ENCODE data around the gene IRS1. TPM values are rescaled to one million over a fixed set of nuclear protein-coding genes. Genes with fewer than 3 reads are reported as not detected.

IRS1 gene
- total RNA-seq, 1 donor from 2014 or later: 19.8 TPM

DNA sequence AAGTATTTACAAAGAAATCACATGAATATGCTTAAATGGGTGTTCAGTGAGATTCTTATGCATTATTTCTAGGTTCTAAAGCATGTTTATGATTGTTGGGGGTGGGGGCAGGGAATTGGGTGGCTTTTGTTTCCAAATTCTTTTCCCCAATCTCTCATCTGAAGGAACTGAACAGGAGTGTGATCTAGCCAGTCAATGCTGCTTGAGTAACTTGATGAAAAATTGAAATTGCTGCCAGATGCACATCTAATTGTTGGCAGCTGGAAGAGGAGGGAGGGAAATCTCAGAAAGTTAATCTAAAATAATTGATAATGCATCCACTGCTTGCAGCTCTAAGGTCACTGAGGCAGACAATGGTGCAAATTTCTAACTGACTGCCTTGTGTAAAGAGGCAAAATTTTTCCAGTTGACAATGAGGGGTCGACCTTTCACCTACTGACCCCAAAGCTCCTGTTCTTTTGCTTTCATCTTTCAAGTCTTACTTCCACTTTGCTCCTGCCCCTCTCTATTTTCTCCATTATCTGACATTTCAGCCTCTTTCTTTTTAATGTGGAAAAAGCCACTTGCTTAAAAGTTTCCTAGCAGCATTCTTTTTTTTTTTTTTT, 53.3 kb downstream of the IRS1 start:
- Mint-ChIP-seq H3K27ac (ENCODE audit: unreplicated experiment) (no peak overlapping the region), H3K9me3 (ENCODE audit: unreplicated experiment) (no peaks in the 10 kb centered on the region), H3K4me3 (ENCODE audit: unreplicated experiment) (no peak overlapping the region), H3K36me3 (ENCODE audit: unreplicated experiment) (peaks cover 20% of the 10 kb centered on the region), H3K4me1 (ENCODE audit: unreplicated experiment) (peaks cover 3% of the 10 kb centered on the region), H3K27me3 (ENCODE audit: unreplicated experiment) (no peaks in the 10 kb centered on the region)
- TF ChIP-seq, protein P1, sequence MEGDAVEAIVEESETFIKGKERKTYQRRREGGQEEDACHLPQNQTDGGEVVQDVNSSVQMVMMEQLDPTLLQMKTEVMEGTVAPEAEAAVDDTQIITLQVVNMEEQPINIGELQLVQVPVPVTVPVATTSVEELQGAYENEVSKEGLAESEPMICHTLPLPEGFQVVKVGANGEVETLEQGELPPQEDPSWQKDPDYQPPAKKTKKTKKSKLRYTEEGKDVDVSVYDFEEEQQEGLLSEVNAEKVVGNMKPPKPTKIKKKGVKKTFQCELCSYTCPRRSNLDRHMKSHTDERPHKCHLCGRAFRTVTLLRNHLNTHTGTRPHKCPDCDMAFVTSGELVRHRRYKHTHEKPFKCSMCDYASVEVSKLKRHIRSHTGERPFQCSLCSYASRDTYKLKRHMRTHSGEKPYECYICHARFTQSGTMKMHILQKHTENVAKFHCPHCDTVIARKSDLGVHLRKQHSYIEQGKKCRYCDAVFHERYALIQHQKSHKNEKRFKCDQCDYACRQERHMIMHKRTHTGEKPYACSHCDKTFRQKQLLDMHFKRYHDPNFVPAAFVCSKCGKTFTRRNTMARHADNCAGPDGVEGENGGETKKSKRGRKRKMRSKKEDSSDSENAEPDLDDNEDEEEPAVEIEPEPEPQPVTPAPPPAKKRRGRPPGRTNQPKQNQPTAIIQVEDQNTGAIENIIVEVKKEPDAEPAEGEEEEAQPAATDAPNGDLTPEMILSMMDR (IDR thresholded peaks at IDR 0.05): no peak
- DNase-seq (ENCODE audit: extremely low spot score, unreplicated experiment): no peak

DNA sequence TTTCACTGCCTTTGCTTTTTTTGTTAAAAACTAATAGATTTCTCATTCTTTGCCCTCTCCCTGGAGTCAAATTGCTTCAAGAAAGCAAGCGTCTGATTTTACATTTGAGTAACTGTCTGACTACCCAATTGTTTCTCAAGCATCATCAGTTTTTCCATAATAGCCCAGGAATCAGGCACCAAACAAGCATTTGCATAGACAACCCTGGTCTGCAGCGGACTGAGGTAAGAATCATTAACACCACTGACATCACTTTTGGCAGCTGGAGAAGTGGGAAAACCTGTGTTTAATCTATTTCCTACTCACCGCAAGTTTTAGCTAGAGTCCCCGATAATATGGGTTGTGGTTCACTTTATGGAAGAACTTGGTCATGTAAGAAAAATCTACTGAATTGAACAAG, 55.7 kb downstream of the IRS1 start:
- Mint-ChIP-seq H3K27ac (ENCODE audit: unreplicated experiment) (no peak overlapping the region), H3K4me1 (ENCODE audit: unreplicated experiment) (peaks cover 13% of the 10 kb centered on the region), H3K36me3 (ENCODE audit: unreplicated experiment) (peaks cover 12% of the 10 kb centered on the region), H3K9me3 (ENCODE audit: unreplicated experiment) (no peaks in the 10 kb centered on the region), H3K4me3 (ENCODE audit: unreplicated experiment) (no peak overlapping the region), H3K27me3 (ENCODE audit: unreplicated experiment) (no peaks in the 10 kb centered on the region)
- TF ChIP-seq, protein P1 (IDR thresholded peaks at IDR 0.05): no peak
- no peak for DNase-seq (ENCODE audit: extremely low spot score, unreplicated experiment)

DNA sequence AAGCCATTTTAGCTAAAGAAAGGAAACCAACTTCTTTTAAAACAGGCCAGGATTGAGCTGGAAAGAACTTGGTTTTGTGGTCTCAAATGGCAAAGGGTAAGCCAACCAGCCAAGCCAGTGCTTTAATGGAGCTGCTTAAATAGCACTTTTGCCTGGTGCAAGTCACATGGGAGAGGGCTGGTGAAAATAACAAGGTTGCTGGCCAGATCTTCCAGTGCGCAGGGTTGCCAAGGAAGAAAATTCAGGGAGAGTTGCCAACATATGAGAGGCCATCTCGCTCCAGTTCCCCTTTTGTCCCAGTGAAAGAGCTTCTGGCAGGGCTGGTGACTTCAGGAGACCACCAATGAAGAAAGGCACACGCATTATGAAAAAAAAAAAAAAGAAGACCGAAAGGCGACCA, 57.3 kb downstream of the IRS1 start:
- Mint-ChIP-seq H3K4me3 (ENCODE audit: unreplicated experiment) (no peak overlapping the region), H3K9me3 (ENCODE audit: unreplicated experiment) (no peaks in the 10 kb centered on the region)
- DNase-seq (ENCODE audit: extremely low spot score, unreplicated experiment): no peak

DNA sequence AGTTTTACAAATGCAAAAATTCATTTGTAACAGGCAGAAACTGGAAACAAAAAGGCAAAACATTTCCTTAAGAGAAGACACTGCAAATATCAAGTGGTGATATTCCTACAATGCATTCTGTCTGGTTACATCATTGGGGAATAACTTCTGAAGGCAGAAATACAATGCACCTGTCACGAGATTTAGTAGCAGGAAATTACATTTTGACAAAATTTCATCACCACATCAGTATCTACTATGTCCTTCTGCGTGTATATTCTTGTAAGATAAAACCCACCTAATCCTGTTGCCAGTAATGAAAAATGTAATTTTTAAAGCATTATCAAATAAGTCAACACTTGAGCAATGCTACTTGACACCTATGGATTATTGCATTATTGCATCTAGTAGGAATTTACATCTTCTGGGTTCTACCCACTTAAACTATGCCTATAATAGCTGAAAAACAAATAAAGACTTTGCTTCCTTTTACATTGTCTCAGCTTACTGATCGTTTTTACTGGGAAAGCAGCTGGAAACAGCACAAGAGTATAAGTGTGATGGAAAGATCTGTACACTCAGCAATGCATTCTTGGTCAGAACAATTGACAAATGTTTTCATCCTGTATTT, 59.5 kb downstream of the IRS1 start:
- H3K27ac Mint-ChIP-seq (ENCODE audit: unreplicated experiment): no peak overlapping the region
- H3K4me1 Mint-ChIP-seq (ENCODE audit: unreplicated experiment): peaks cover 13% of the 10 kb centered on the region
- H3K27me3 Mint-ChIP-seq (ENCODE audit: unreplicated experiment): no peaks in the 10 kb centered on the region
- no peak overlapping the region for H3K4me3 Mint-ChIP-seq (ENCODE audit: unreplicated experiment)
- no peaks in the 10 kb centered on the region for H3K9me3 Mint-ChIP-seq (ENCODE audit: unreplicated experiment)
- H3K36me3 Mint-ChIP-seq (ENCODE audit: unreplicated experiment): peaks cover 15% of the 10 kb centered on the region
- no peak for DNase-seq (ENCODE audit: extremely low spot score, unreplicated experiment)
- TF ChIP-seq, protein P1 (IDR thresholded peaks at IDR 0.05): no peak

More for the DNA sequence above, 57.3 kb downstream of the IRS1 start:
- H3K27ac Mint-ChIP-seq (ENCODE audit: unreplicated experiment): no peak overlapping the region
- no peaks in the 10 kb centered on the region for H3K27me3 Mint-ChIP-seq (ENCODE audit: unreplicated experiment)
- H3K36me3 Mint-ChIP-seq (ENCODE audit: unreplicated experiment): peaks cover 7% of the 10 kb centered on the region
- H3K4me1 Mint-ChIP-seq (ENCODE audit: unreplicated experiment): peaks cover 13% of the 10 kb centered on the region
- TF ChIP-seq, protein P1 (IDR thresholded peaks at IDR 0.05): no peak

DNA sequence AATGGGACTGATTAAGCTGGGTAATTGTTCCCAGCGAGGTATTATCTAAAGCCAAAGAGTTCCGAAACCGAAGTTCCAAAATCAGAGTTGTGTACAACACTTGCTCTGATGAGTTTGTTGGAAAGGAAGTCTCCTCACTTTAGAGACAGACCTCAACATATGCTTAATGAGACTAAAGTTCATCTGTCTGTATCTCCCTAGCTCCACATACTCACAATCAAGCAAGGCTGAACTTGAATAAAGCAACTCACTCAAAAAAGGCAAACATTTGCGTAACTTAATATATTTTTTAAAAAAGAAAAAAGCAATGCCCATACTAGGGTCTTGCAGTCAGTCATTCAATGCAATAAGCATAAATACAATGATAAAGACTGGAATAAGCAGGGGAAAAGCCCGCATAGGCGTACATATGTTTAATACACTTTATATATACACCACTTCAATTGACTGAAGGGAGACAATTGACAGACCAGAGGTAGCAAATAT, 60.0 kb downstream of the IRS1 start:
- no peaks in the 10 kb centered on the region for H3K27me3 Mint-ChIP-seq (ENCODE audit: unreplicated experiment)
- TF ChIP-seq, protein P1 (IDR thresholded peaks at IDR 0.05): no peak
- no peak overlapping the region for H3K27ac Mint-ChIP-seq (ENCODE audit: unreplicated experiment)
- H3K9me3 Mint-ChIP-seq (ENCODE audit: unreplicated experiment): no peaks in the 10 kb centered on the region
- no peak for DNase-seq (ENCODE audit: extremely low spot score, unreplicated experiment)
- H3K4me3 Mint-ChIP-seq (ENCODE audit: unreplicated experiment): no peak overlapping the region
- H3K36me3 Mint-ChIP-seq (ENCODE audit: unreplicated experiment): peaks cover 17% of the 10 kb centered on the region
- peaks cover 10% of the 10 kb centered on the region for H3K4me1 Mint-ChIP-seq (ENCODE audit: unreplicated experiment)

Data from osteocyte (in vitro differentiated cells).